NCI-H345 treated with DMSO at 0.1 percent for 48 hours (cell line): ENCODE data around the gene SEC24A.
"Not testable (repeated sequence)": the region's sequence is repeated elsewhere in the genome, so short reads cannot be mapped to it uniquely, and the experiment has no call there.

Experiments
- DNase-seq: peaks from one replicate; lab custom pipeline; 2025; ENCODE audit not compliant: unreplicated experiment; lab: John Stamatoyannopoulos, UW

The SEC24A gene

GRCh38 chr5:134648425-134649162 lies at the start of gene SEC24A:
Gene SEC24A, plus strand, starts transcription at chr5:134648785. Its CDS starts 292 bp downstream, at chr5:134649077.
- DNase-seq, result peak; percentile 34

GRCh38 chr5:134599820-134600219 lies 48.8 kb upstream of the SEC24A start:
- not testable (repeated sequence) for DNase-seq

GRCh38 chr5:134600600-134600999 lies 48.0 kb upstream of the SEC24A start:
- no peak for DNase-seq

GRCh38 chr5:134603059-134603458 lies 45.5 kb upstream of the SEC24A start:
- no peak for DNase-seq

- no peak for DNase-seq
Measured at GRCh38 chr5:134604908-134605307, 43.7 kb upstream of the SEC24A start.

- DNase-seq, result no peak
Measured at GRCh38 chr5:134606726-134607125, 41.9 kb upstream of the SEC24A start.

GRCh38 chr5:134608555-134608954 lies 40.0 kb upstream of the SEC24A start:
- DNase-seq, result no peak

GRCh38 chr5:134609232-134609851 lies 39.2 kb upstream of the SEC24A start:
- no peak for DNase-seq

GRCh38 chr5:134610725-134611124 lies 37.9 kb upstream of the SEC24A start:
- DNase-seq, result no peak

GRCh38 chr5:134611515-134611914 lies 37.1 kb upstream of the SEC24A start:
- no peak for DNase-seq

- no peak for DNase-seq
Measured at GRCh38 chr5:134614450-134615085, 34.0 kb upstream of the SEC24A start.

GRCh38 chr5:134620634-134621033 lies 28.0 kb upstream of the SEC24A start:
- DNase-seq, result no peak

GRCh38 chr5:134625559-134625958 lies 23.0 kb upstream of the SEC24A start:
- no peak for DNase-seq

GRCh38 chr5:134626369-134627014 lies 22.1 kb upstream of the SEC24A start:
- DNase-seq, result no peak

- DNase-seq, result no peak
Measured at GRCh38 chr5:134634227-134634626, 14.4 kb upstream of the SEC24A start.

GRCh38 chr5:134635366-134635765 lies 13.2 kb upstream of the SEC24A start:
- DNase-seq, result not testable (repeated sequence)

- no peak for DNase-seq
Measured at GRCh38 chr5:134637116-134637721, 11.4 kb upstream of the SEC24A start.

GRCh38 chr5:134638760-134639201 lies 9.8 kb upstream of the SEC24A start:
- DNase-seq, result no peak

GRCh38 chr5:134642931-134643530 lies 5.6 kb upstream of the SEC24A start:
- DNase-seq, result no peak

- DNase-seq, result no peak
Measured at GRCh38 chr5:134647750-134648424, 698 bp upstream of the SEC24A start.
